ENCODE measurements around the gene SDHA.
"Not testable (repeated sequence)": the region's sequence is repeated elsewhere in the genome, so short reads cannot be mapped to it uniquely, and the experiment has no call there.

SDHA gene

GRCh38 chr5:186091-187041 is 31.8 kb upstream of the SDHA start:
- FAIRE-seq = no peak

GRCh38 chr5:187042-187431 is 31.1 kb upstream of the SDHA start:
- FAIRE-seq = no peak

- no peak for FAIRE-seq
Measured at GRCh38 chr5:187617-188451, 30.3 kb upstream of the SDHA start.

- FAIRE-seq = no peak
Measured at GRCh38 chr5:188488-189481, 29.3 kb upstream of the SDHA start.

GRCh38 chr5:189486-189885 is 28.6 kb upstream of the SDHA start:
- no peak for FAIRE-seq

GRCh38 chr5:189976-190365 is 28.1 kb upstream of the SDHA start:
- FAIRE-seq = no peak

GRCh38 chr5:190366-191035 is 27.6 kb upstream of the SDHA start:
- FAIRE-seq = no peak

GRCh38 chr5:191036-191948 is 26.8 kb upstream of the SDHA start, which contains the start of gene LRRC14B:
TSS of gene LRRC14B (plus strand) at chr5:191495. CDS start at chr5:191539, 44 bp downstream.
- no peak for FAIRE-seq

GRCh38 chr5:191949-192690 is 26.0 kb upstream of the SDHA start:
- no peak for FAIRE-seq

GRCh38 chr5:192691-192969 is 25.5 kb upstream of the SDHA start:
- FAIRE-seq = no peak

- FAIRE-seq = no peak
Measured at GRCh38 chr5:192970-193831, 24.9 kb upstream of the SDHA start.

GRCh38 chr5:194102-194501 is 24.0 kb upstream of the SDHA start:
- FAIRE-seq = no peak

- no peak for FAIRE-seq
Measured at GRCh38 chr5:194603-195209, 23.4 kb upstream of the SDHA start.

GRCh38 chr5:195401-196160 is 22.5 kb upstream of the SDHA start:
- no peak for FAIRE-seq

GRCh38 chr5:196350-196749 is 21.8 kb upstream of the SDHA start:
- no peak for FAIRE-seq

GRCh38 chr5:197031-197430 is 21.1 kb upstream of the SDHA start:
- not testable (repeated sequence) for FAIRE-seq

GRCh38 chr5:197892-198489 is 20.1 kb upstream of the SDHA start:
- no peak for FAIRE-seq

Data from colon (tissue), 2 donors.